ENCODE data around the gene HRH1.

HRH1 gene

GRCh38 chr3:11300970-11301369 lies 146.7 kb downstream of the HRH1 start:
- H3K36me3 ChIP-seq (ENCODE audit: control insufficient read depth in 2 of 2, insufficient read depth in 1 of 2, low read length in 2 of 2), result peaks cover 11 to 64% of the 10 kb centered on the region in 2 experiments; a peak in 2 of 3 replicates
- no peak for TF ChIP-seq ZNF521 (tag by site-specific recombination; IDR thresholded peaks at IDR 0.05)
- TF ChIP-seq ZNF24 (tag by site-specific recombination; IDR thresholded peaks at IDR 0.05), result no peak
- TF ChIP-seq ZNF112 (tag by site-specific recombination; IDR thresholded peaks at IDR 0.05), result no peak
- TF ChIP-seq ZBTB7A (tag by site-specific recombination; IDR thresholded peaks at IDR 0.05; ENCODE audit: low read depth), result no peak
- TF ChIP-seq ZNF354C (tag by site-specific recombination; IDR thresholded peaks at IDR 0.05; ENCODE audit: borderline replicate concordance, low read depth), result no peak
- no peak for TF ChIP-seq KLF16 (tag by site-specific recombination; IDR thresholded peaks at IDR 0.05)
- no peak for TF ChIP-seq ZNF626 (tag by site-specific recombination; IDR thresholded peaks at IDR 0.05)
- TF ChIP-seq ZSCAN4 (tag by site-specific recombination; IDR thresholded peaks at IDR 0.05), result no peak
- no peak for TF ChIP-seq ZNF221 (tag by site-specific recombination; IDR thresholded peaks at IDR 0.05; ENCODE audit: borderline replicate concordance)
- TF ChIP-seq, protein P1, sequence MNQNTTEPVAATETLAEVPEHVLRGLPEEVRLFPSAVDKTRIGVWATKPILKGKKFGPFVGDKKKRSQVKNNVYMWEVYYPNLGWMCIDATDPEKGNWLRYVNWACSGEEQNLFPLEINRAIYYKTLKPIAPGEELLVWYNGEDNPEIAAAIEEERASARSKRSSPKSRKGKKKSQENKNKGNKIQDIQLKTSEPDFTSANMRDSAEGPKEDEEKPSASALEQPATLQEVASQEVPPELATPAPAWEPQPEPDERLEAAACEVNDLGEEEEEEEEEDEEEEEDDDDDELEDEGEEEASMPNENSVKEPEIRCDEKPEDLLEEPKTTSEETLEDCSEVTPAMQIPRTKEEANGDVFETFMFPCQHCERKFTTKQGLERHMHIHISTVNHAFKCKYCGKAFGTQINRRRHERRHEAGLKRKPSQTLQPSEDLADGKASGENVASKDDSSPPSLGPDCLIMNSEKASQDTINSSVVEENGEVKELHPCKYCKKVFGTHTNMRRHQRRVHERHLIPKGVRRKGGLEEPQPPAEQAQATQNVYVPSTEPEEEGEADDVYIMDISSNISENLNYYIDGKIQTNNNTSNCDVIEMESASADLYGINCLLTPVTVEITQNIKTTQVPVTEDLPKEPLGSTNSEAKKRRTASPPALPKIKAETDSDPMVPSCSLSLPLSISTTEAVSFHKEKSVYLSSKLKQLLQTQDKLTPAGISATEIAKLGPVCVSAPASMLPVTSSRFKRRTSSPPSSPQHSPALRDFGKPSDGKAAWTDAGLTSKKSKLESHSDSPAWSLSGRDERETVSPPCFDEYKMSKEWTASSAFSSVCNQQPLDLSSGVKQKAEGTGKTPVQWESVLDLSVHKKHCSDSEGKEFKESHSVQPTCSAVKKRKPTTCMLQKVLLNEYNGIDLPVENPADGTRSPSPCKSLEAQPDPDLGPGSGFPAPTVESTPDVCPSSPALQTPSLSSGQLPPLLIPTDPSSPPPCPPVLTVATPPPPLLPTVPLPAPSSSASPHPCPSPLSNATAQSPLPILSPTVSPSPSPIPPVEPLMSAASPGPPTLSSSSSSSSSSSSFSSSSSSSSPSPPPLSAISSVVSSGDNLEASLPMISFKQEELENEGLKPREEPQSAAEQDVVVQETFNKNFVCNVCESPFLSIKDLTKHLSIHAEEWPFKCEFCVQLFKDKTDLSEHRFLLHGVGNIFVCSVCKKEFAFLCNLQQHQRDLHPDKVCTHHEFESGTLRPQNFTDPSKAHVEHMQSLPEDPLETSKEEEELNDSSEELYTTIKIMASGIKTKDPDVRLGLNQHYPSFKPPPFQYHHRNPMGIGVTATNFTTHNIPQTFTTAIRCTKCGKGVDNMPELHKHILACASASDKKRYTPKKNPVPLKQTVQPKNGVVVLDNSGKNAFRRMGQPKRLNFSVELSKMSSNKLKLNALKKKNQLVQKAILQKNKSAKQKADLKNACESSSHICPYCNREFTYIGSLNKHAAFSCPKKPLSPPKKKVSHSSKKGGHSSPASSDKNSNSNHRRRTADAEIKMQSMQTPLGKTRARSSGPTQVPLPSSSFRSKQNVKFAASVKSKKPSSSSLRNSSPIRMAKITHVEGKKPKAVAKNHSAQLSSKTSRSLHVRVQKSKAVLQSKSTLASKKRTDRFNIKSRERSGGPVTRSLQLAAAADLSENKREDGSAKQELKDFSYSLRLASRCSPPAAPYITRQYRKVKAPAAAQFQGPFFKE (tag by site-specific recombination; IDR thresholded peaks at IDR 0.05; ENCODE audit: borderline replicate concordance), result no peak
- no peak for TF ChIP-seq ZNF660 (tag by site-specific recombination; IDR thresholded peaks at IDR 0.05)
- TF ChIP-seq, protein P2, sequence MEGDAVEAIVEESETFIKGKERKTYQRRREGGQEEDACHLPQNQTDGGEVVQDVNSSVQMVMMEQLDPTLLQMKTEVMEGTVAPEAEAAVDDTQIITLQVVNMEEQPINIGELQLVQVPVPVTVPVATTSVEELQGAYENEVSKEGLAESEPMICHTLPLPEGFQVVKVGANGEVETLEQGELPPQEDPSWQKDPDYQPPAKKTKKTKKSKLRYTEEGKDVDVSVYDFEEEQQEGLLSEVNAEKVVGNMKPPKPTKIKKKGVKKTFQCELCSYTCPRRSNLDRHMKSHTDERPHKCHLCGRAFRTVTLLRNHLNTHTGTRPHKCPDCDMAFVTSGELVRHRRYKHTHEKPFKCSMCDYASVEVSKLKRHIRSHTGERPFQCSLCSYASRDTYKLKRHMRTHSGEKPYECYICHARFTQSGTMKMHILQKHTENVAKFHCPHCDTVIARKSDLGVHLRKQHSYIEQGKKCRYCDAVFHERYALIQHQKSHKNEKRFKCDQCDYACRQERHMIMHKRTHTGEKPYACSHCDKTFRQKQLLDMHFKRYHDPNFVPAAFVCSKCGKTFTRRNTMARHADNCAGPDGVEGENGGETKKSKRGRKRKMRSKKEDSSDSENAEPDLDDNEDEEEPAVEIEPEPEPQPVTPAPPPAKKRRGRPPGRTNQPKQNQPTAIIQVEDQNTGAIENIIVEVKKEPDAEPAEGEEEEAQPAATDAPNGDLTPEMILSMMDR (tag by site-specific recombination; IDR thresholded peaks at IDR 0.05), result no peak
- TF ChIP-seq, protein P3, sequence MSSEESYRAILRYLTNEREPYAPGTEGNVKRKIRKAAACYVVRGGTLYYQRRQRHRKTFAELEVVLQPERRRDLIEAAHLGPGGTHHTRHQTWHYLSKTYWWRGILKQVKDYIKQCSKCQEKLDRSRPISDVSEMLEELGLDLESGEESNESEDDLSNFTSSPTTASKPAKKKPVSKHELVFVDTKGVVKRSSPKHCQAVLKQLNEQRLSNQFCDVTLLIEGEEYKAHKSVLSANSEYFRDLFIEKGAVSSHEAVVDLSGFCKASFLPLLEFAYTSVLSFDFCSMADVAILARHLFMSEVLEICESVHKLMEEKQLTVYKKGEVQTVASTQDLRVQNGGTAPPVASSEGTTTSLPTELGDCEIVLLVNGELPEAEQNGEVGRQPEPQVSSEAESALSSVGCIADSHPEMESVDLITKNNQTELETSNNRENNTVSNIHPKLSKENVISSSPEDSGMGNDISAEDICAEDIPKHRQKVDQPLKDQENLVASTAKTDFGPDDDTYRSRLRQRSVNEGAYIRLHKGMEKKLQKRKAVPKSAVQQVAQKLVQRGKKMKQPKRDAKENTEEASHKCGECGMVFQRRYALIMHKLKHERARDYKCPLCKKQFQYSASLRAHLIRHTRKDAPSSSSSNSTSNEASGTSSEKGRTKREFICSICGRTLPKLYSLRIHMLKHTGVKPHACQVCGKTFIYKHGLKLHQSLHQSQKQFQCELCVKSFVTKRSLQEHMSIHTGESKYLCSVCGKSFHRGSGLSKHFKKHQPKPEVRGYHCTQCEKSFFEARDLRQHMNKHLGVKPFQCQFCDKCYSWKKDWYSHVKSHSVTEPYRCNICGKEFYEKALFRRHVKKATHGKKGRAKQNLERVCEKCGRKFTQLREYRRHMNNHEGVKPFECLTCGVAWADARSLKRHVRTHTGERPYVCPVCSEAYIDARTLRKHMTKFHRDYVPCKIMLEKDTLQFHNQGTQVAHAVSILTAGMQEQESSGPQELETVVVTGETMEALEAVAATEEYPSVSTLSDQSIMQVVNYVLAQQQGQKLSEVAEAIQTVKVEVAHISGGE (tag by site-specific recombination; conservative IDR thresholded peaks at IDR 0.05; ENCODE audit: low read depth), result no peak
- no peak for TF ChIP-seq ZNF747 (tag by site-specific recombination; IDR thresholded peaks at IDR 0.05)
- TF ChIP-seq ZFP3 (tag by site-specific recombination; IDR thresholded peaks at IDR 0.05; ENCODE audit: low read depth), result no peak
- no peak for TF ChIP-seq ZNF658 (tag by site-specific recombination; IDR thresholded peaks at IDR 0.05)
- POLR2A ChIA-PET, result no interaction called here
- no peaks in the 10 kb centered on the region for H3K4me1 ChIP-seq (ENCODE audit: control insufficient read depth, insufficient read depth, low read length)
- no peak overlapping the region for H3K27ac ChIP-seq (ENCODE audit: extremely low read depth, low read depth, low read length)
- CTCF ChIA-PET, result no interaction called here
- H3K4me3 ChIP-seq (ENCODE audit: low read depth, low read length), result no peak overlapping the region
- H3K9me3 ChIP-seq (ENCODE audit: control insufficient read depth, insufficient read depth, low read depth, low read length), result no peaks in the 10 kb centered on the region

Measured in HEK293 (cell line).